Measurements from ENCODE around the gene PTGDR. TPM values are rescaled to one million over a fixed set of nuclear protein-coding genes. Genes with fewer than 3 reads are reported as not detected.
A peak's percentile ranks its signal among the peaks of the same experiment; 100 is the strongest.

PTGDR gene
- total and polyA plus RNA-seq, 8 donors, result 0.04 to 0.29 (median 0.18) TPM; not detected in 1

DNA sequence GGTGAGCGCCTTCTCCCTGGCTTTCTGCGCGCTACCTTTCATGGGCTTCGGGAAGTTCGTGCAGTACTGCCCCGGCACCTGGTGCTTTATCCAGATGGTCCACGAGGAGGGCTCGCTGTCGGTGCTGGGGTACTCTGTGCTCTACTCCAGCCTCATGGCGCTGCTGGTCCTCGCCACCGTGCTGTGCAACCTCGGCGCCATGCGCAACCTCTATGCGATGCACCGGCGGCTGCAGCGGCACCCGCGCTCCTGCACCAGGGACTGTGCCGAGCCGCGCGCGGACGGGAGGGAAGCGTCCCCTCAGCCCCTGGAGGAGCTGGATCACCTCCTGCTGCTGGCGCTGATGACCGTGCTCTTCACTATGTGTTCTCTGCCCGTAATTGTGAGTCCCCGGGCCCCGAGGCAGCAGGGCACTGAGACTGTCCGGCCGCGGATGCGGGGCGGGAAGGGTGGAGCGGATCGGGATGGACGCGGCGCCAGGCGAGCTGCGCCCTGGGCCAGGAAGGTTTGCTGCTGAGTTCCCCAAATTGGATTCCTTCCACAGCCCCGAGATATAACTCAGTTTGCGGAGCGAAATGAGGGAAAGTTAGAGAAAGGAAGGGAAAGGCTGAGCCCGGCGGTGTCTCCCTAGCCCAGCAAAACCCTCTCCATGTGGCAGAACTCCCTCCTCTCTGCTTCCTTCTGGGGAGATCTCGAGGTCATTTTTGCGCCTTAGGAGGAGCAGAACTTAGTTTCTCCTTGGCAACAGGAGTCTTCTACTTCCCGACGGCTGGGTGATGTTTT lies 972 bp downstream of the PTGDR start:
- intact Hi-C loops (cut with DNase I), result no loop called here
- Histone ChIP-seq H3K27ac (no peak overlapping the region), H3K36me3 (no peaks in the 10 kb centered on the region), H3K9me3 (no peaks in the 10 kb centered on the region), H3K4me1 (no peaks in the 10 kb centered on the region), H3K27me3 (peaks cover 0 to 6% (median 0%) of the 10 kb centered on the region in 4 donors), H3K4me3 (peak overlapping the region in 1 of 4 donors; percentile 33)
- 2% methylated on average over 54 of the region's 54 CpGs for WGBS, 2 donors
- TF ChIP-seq, protein P1, sequence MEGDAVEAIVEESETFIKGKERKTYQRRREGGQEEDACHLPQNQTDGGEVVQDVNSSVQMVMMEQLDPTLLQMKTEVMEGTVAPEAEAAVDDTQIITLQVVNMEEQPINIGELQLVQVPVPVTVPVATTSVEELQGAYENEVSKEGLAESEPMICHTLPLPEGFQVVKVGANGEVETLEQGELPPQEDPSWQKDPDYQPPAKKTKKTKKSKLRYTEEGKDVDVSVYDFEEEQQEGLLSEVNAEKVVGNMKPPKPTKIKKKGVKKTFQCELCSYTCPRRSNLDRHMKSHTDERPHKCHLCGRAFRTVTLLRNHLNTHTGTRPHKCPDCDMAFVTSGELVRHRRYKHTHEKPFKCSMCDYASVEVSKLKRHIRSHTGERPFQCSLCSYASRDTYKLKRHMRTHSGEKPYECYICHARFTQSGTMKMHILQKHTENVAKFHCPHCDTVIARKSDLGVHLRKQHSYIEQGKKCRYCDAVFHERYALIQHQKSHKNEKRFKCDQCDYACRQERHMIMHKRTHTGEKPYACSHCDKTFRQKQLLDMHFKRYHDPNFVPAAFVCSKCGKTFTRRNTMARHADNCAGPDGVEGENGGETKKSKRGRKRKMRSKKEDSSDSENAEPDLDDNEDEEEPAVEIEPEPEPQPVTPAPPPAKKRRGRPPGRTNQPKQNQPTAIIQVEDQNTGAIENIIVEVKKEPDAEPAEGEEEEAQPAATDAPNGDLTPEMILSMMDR (IDR thresholded peaks at IDR 0.05), result no peak
- DNase-seq, result peak in 2 of 6 donors; percentile 50 to 53
- ATAC-seq, result peak in 3 of 4 donors; percentile 24 to 28 (median 24)
- FAIRE-seq, result no peak

- TF ChIP-seq, protein P1 (IDR thresholded peaks at IDR 0.05), result no peak
- Histone ChIP-seq H3K9me3 (no peaks in the 10 kb centered on the region), H3K4me1 (no peaks in the 10 kb centered on the region), H3K27ac (no peak overlapping the region), H3K4me3 (peak overlapping the region in 1 of 4 donors; percentile 33), H3K27me3 (peaks cover 0 to 6% (median 0%) of the 10 kb centered on the region in 4 donors), H3K36me3 (no peaks in the 10 kb centered on the region)
- DNase-seq (no peak), ATAC-seq (no peak), FAIRE-seq (no peak)
- 16 to 18% methylated on average over 17 of the region's 17 CpGs for WGBS, 2 donors
- intact Hi-C loops (cut with DNase I), result no loop called here
Measured at GRCh38 chr14:52269100-52269499, 1.6 kb downstream of the PTGDR start.

DNA sequence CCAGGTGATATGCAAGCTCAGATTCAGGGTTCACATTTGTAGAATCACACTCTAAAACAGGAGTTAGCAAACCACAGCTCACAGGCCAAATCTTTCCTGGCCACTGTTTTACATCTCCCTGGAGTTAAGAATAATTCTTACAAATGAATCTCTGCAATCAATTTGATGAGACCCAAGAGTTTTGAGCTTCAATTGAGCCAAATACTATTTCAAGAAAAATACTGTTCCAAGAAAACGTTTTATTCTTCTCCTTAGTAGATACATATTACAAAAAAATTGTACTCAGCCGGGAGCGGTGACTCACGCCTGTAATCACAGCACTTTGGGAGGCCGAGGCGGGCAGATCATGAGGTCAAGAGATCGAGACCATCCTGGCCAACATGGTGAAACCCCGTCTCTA lies 2.5 kb downstream of the PTGDR start:
- FAIRE-seq, result no peak
- Histone ChIP-seq H3K9me3 (no peaks in the 10 kb centered on the region), H3K4me1 (no peaks in the 10 kb centered on the region), H3K27ac (no peak overlapping the region), H3K27me3 (peaks cover 0 to 6% (median 0%) of the 10 kb centered on the region in 4 donors), H3K4me3 (no peak overlapping the region), H3K36me3 (no peaks in the 10 kb centered on the region)
- ATAC-seq, result no peak
- TF ChIP-seq, protein P1 (IDR thresholded peaks at IDR 0.05), result no peak
- intact Hi-C loops (cut with DNase I), result no loop called here
- DNase-seq, result no peak
- WGBS, 2 donors, result 52 to 69% methylated on average over 8 of the region's 8 CpGs

DNA sequence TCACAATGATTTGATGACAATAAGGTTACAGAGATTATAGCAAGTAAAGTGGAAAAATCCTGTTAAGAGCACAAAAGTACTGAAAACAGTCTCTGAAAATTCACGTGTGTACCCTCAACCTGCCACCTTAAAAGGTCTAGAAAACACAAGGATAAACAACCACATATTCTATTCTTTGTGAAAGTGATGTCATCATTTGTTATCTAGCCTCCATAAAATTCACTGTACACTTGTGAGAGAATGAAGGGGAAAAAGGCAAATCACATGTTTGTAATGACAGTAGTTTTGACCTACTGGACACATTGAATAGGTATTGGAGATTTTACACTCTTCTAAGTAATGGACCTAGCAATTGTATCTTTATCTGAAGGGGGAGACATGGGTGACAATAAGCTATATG lies 4.0 kb downstream of the PTGDR start:
- no peak for FAIRE-seq
- Histone ChIP-seq H3K36me3 (no peaks in the 10 kb centered on the region), H3K27ac (no peak overlapping the region), H3K27me3 (peaks cover 0 to 6% (median 0%) of the 10 kb centered on the region in 4 donors), H3K9me3 (no peaks in the 10 kb centered on the region), H3K4me3 (no peak overlapping the region), H3K4me1 (no peaks in the 10 kb centered on the region)
- WGBS, 2 donors, result 71% methylated on average over 1 of the region's 1 CpG
- no peak for DNase-seq
- intact Hi-C loops (cut with DNase I), result no loop called here
- TF ChIP-seq, protein P1 (IDR thresholded peaks at IDR 0.05), result no peak
- no peak for ATAC-seq

DNA sequence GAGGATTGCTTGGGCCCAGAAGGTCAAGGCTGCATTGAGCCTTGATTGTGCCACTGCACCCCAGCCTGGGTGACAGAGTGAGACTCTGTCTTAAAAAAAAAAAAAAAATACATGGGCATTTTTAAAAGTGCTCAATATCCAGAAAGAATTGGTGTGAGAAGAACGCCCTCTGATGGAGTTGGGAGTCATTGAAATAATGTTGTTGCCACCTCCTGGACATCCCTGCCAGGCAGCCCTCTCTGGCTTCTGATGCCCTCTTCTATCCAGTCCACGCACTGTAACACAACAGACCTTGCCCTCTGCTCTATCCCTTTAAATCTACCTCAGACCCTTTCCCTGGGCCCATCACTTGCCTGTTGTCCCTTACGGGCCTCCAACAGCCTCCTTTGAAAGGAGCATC lies 4.9 kb downstream of the PTGDR start:
- H3K4me1 ChIP-seq, result no peaks in the 10 kb centered on the region
- no peak overlapping the region for H3K27ac ChIP-seq
- 45 to 62% methylated on average over 3 of the region's 3 CpGs for WGBS, 2 donors
- intact Hi-C loops (cut with DNase I), result no loop called here
- no peak overlapping the region for H3K4me3 ChIP-seq
- H3K36me3 ChIP-seq, result no peaks in the 10 kb centered on the region
- TF ChIP-seq, protein P1 (IDR thresholded peaks at IDR 0.05), result no peak
- H3K27me3 ChIP-seq, result peaks cover 0 to 5% (median 0%) of the 10 kb centered on the region in 4 donors
- FAIRE-seq (no peak), ATAC-seq (no peak), DNase-seq (no peak)
- H3K9me3 ChIP-seq, result no peaks in the 10 kb centered on the region

Measured in pancreas (tissue), 10 donors.